ENCODE results near the gene CPLANE1. TPM values are rescaled to one million over a fixed set of nuclear protein-coding genes. Genes with fewer than 3 reads are reported as not detected.

Gene CPLANE1
- total RNA-seq, 1 donor from 2014 or later, result 20.7 TPM

- Histone ChIP-seq H3K27ac (no peak overlapping the region), H3K27me3 (ENCODE audit: low read depth) (no peaks in the 10 kb centered on the region), H3K36me3 (peaks cover 65% of the 10 kb centered on the region), H3K4me1 (no peaks in the 10 kb centered on the region), H3K9me3 (no peaks in the 10 kb centered on the region), H3K4me3 (no peak overlapping the region)
- intact Hi-C loops (cut with DNase I), result no loop called here
- no peak for ATAC-seq
- TF ChIP-seq, protein P1, sequence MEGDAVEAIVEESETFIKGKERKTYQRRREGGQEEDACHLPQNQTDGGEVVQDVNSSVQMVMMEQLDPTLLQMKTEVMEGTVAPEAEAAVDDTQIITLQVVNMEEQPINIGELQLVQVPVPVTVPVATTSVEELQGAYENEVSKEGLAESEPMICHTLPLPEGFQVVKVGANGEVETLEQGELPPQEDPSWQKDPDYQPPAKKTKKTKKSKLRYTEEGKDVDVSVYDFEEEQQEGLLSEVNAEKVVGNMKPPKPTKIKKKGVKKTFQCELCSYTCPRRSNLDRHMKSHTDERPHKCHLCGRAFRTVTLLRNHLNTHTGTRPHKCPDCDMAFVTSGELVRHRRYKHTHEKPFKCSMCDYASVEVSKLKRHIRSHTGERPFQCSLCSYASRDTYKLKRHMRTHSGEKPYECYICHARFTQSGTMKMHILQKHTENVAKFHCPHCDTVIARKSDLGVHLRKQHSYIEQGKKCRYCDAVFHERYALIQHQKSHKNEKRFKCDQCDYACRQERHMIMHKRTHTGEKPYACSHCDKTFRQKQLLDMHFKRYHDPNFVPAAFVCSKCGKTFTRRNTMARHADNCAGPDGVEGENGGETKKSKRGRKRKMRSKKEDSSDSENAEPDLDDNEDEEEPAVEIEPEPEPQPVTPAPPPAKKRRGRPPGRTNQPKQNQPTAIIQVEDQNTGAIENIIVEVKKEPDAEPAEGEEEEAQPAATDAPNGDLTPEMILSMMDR (IDR thresholded peaks at IDR 0.05), result no peak
- DNase-seq, result no peak
These were observed 185.4 kb downstream of the CPLANE1 start for GRCh38 chr5:37063739-37064138.

GRCh38 chr5:37060030-37060429 lies 189.1 kb downstream of the CPLANE1 start:
- DNase-seq (no peak), ATAC-seq (no peak)
- TF ChIP-seq, protein P1 (IDR thresholded peaks at IDR 0.05), result no peak
- no peak overlapping the region for H3K27ac ChIP-seq
- no peak overlapping the region for H3K4me3 ChIP-seq
- no peaks in the 10 kb centered on the region for H3K9me3 ChIP-seq
- peaks cover 97% of the 10 kb centered on the region for H3K36me3 ChIP-seq
- no peaks in the 10 kb centered on the region for H3K27me3 ChIP-seq (ENCODE audit: low read depth)
- no peaks in the 10 kb centered on the region for H3K4me1 ChIP-seq
- intact Hi-C loops (cut with DNase I), result no loop called here

GRCh38 chr5:37056762-37057161 lies 192.4 kb downstream of the CPLANE1 start:
- H3K27me3 ChIP-seq (ENCODE audit: low read depth), result no peaks in the 10 kb centered on the region
- H3K9me3 ChIP-seq, result no peaks in the 10 kb centered on the region
- intact Hi-C loops (cut with DNase I), result no loop called here
- H3K27ac ChIP-seq, result no peak overlapping the region
- H3K4me3 ChIP-seq, result no peak overlapping the region
- H3K4me1 ChIP-seq, result no peaks in the 10 kb centered on the region
- ATAC-seq (no peak), DNase-seq (no peak)
- TF ChIP-seq, protein P1 (IDR thresholded peaks at IDR 0.05), result no peak
- H3K36me3 ChIP-seq, result peaks cover 99% of the 10 kb centered on the region

Other genes with a start within 250 kb of the CPLANE1 start
- 18.0 TPM for gene NUP155, start 121.7 kb upstream of the CPLANE1 start, total RNA-seq
- 29.0 TPM for gene WDR70, start 129.9 kb upstream of the CPLANE1 start, total RNA-seq